Right forelimb (tissue), 1 donor: ENCODE data around the gene SAFB2.
A peak's percentile ranks its signal among the peaks of the same experiment; 100 is the strongest.

ENCODE experiments used
- DNase-seq: peaks from one replicate; pipeline ENCODE4 v3.0.0-alpha.2; 2018

Gene SAFB2

GRCh38 chr19:5605362-5605761 lies 17.2 kb downstream of the SAFB2 start:
- DNase-seq, result no peak

DNA sequence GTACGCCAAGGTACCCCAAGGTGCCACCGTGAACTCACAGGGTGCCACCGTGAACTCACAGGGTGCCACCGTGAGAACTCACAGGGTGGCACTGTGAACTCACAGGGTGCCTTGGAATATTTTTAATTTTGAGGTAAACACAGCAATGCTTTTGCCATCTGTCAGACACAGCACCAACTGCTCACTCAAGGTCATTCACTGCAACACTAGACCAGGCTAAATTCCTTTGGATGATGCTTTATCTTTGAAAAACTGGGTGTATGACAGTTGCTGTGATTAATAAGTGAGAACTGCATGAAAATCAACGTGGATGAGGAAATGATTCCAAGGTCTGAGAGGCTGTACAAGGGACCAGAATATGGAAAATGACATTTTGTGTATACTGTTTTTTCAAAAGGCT lies 18.9 kb downstream of the SAFB2 start:
- no peak for DNase-seq

DNA sequence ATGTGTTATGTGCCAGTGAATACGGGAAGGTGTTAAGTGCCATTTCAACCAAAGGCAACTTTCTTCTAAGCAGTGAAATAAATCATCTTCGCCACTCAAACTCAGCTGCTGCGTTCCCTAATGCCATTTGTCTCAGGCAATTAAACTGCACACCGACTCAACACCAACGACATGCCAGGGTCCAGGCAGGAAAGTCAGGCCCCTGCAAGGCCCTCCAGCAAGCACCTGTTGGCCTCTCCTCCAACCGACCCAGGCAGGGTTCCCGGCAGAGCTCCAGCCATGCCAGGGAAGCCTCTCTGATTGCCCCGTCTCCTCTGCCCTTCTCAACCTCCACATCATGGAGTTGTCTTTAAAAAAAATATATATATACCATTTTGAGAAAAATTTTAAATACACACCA lies 21.8 kb downstream of the SAFB2 start:
- DNase-seq, result no peak

DNA sequence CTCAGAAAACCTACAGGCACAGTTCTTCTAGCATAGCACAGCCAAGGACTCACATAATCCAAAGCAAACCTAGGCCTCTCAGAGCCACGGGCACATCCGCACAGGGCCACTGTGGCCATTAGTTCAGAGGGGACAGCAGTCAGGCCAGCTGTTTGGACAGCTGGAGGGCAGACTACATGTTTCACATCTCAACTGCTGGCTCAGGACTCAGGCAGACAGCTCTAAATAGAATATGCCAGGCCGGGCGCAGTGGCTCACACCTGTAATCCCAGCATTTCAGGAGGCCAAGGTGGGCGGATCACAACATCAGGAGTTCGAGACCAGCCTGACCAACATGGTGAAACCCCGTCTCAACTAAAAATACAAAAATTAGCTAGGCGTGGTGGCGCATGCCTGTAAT lies 26.8 kb downstream of the SAFB2 start:
- DNase-seq, result no peak

DNA sequence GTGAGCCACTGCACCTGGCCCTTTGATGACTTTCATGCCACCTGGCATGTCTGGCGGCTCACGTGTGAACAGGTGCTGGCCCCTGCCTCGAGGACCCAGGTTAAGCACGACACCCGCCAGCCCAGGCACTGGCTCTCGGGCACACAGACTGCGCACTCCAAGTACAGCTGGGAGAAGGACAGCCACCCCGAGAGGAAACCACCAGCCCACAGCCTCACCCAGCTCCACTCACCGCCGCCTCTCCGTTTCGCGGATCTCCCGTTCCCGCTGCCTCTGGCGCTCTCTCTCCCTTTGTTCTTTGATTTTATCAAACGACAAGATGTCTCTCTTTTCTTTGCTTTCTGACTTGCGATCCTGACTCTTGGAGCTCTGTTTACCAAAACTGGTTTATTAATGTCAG lies 27.4 kb downstream of the SAFB2 start:
- peak; percentile 10 for DNase-seq

DNA sequence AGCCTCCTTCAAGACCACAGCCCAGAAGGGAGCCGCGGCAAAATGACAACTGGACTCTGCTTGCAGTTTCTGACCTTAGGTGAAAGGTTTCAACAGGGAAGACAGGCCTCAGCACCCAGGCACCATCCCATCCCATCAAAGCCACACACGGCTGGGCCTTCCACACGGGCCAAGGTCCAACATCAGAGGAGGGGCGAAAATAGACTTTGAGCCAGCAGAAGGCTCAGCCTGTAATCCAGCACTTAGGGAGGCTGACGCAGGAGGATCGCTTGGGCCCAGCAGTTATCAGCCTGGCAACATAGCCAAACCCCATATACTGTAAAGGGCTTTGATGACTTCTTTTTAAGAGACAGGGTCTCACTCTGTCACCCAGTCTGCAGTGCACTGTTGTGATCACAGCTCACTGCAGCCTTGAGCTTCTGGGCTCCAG lies 28.0 kb downstream of the SAFB2 start:
- DNase-seq, result peak; percentile 11

DNA sequence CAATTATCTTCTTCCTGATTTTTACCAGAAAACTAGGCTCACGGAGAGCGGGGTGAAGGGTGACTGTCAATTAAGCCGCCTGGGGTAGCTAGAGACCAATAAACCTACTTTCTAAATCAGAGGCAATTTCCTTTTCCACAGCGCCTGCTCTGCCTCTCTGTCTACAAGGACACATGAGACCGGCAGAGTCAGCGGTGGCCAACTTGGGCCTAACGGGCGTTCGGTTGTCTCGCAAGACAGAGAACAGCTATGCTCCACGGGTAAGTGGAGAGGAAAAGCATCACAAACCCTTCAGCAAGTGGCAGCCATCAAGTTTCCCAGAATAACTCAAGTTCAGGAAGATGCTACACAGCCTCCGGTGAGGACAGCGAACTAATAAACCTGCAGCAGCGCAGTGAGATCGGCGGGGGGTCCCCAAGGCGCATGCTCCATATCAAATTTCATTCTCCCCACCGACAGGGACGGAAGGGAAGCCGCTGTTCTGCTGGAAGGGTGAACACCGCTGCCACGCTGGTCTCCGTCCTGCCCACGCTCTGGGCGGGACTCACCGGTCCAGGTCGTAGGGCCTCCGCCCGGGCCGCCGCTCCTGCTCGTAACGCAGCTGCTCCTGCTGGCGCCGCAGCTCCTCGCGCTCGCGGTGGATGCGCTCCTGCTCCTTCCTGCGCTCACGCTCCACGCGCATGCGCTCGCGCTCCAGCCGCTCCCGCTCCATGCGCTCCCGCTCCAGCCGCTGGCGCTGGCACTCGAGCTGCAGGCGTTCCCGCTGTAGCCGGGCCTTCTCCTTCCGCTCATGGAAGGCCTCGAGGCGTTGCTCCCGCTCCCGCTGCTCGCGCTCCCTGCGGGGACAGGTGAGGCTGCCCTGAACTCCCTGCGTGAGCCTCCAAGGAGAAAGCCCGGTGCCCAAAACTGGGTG lies 29.0 kb downstream of the SAFB2 start:
- peak; percentile 37 for DNase-seq

GRCh38 chr19:5592531-5593342 lies 29.8 kb downstream of the SAFB2 start:
- DNase-seq, result no peak

DNA sequence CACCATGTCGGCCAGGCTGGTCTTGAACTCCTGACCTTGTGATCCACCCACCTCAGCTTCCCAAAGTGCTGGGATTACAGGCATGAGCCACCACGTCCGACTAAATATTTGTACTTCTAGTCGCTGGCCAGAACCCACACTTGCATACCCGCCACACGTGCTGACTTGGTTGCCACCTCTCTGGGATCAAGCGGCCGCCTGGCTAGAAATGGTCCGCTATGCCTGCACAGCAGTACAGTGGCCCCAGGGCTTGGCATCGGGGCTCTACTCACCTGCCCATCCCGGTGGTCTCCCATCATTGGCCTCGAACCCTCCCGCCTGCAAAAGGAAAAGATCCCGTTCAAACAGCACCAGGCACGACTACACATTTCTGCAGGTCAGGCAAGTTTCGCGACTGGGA lies 31.1 kb downstream of the SAFB2 start:
- DNase-seq, result peak; percentile 2

DNA sequence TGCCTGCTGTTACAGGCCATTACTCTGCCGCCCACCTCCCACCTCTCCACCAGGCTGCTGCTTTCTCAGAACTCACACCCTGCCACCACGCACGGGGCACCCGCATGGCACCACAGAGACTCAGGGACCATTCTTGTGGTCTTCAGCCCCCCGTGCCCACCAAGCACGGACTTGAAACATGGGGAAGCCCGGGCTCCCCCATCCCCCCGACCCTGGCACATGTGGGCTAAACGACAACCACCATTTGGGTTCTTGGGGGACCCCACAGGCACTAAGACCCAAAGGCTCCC lies 31.8 kb downstream of the SAFB2 start:
- DNase-seq, result no peak

DNA sequence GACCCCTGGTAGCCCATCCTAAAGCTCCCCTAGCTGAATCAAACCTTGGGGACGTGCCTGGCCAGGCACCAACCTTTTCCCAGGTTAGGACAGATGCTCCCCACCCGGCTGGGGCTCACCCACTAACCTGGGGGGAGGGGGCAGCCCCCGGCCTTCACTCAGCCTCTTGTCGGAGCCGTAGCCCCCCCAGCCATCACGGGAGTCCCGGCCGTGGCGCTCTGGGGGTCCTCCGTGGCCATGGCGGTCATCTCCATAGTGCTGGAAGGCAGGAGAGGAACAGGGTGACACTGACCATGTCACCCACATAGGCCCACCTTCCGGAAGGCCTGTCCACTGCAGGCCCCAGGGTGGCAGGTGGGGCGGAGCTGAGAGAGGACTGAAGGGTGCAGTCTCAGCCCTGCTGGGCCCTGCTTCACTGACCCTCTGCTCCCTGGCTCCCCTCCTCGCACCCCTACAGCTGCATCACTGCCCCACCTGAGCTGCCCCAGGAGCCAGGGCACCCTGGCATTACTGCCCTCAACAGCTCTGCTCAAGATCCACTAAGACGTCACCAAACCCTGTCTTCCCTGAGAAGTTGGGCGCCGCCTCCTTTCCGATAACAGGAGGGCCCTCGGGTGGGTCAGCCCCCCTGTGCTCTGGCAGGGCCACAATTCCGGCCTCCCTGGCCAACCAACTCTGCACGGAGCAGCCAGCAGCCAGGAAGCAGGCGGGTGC lies 32.3 kb downstream of the SAFB2 start:
- DNase-seq, result peak; percentile 29

DNA sequence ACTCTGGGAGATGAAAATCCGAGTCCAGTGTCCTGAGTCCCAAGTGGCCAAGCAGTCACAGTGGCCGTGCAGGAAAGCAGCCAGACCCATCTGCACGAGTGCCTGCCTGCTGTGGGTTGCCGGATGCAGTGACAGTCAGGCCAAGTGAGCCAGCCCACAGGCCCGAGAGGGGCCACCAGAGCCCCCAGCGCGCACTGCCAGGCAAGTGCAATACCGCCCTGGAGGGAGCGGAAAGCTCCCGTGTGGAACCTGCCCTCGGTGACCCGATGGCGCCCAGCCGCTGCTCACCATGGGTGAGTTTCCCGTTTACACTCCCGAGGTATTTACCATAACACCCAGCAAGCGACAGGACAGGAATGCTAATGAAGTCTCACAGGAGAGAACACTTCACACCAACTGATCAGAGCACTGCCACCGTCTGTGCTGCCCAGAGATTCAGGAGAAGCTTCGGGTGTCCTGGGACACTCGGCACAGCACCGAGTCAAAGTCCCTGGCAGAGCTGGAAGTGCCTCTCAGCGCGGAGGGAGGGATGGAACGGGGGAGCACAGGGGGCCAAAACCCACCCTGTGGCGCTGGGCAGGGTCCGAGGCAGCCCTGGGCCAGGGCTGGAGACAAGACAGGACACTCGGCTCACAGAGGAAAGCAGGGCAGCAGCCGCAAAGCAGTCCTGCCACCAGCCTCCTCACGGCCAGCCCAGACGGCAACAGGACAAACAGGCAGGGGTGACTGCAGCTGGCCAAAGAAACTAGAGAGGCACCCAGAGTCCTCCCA lies 33.5 kb downstream of the SAFB2 start:
- no peak for DNase-seq

DNA sequence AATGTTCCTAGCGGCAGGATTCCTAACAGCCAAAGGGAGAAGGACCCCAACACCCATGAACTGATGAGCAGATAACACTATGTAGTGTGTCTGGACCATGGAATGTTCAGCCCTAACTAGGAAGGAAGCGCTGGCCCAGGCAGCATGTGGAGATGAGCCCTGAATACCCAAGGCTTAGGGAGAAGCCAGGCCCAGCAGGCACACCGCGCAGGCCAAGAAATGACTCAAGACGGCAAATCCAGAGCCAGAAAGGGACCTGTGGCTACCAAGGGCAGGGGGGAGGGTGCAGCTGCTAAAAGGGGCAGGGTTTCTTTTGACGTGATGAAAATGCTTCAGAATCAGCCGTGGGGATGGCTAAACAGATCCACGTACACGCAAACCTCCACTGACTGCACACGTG lies 34.1 kb downstream of the SAFB2 start:
- DNase-seq, result no peak

- no peak for DNase-seq
Observed at GRCh38 chr19:5587661-5588060, 34.9 kb downstream of the SAFB2 start.

DNA sequence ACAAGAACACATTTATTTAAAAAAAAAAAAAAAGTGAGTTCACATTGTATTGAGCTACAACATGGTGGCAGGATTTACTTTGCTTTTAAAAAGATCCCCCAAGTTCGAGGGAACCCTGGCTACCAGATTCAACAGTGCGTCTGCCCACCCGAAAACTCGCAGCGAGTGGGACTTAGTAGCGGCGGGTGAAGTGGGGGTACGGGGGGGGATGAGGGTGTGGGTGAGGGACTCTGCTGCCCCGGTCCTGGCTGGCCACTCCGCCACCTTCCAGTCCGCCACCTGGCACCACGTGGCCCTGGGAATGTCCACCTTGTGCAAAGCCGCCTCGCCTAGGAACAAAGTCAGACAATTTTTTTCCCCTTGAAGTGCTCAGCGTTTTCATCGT lies 35.5 kb downstream of the SAFB2 start:
- DNase-seq, result no peak

DNA sequence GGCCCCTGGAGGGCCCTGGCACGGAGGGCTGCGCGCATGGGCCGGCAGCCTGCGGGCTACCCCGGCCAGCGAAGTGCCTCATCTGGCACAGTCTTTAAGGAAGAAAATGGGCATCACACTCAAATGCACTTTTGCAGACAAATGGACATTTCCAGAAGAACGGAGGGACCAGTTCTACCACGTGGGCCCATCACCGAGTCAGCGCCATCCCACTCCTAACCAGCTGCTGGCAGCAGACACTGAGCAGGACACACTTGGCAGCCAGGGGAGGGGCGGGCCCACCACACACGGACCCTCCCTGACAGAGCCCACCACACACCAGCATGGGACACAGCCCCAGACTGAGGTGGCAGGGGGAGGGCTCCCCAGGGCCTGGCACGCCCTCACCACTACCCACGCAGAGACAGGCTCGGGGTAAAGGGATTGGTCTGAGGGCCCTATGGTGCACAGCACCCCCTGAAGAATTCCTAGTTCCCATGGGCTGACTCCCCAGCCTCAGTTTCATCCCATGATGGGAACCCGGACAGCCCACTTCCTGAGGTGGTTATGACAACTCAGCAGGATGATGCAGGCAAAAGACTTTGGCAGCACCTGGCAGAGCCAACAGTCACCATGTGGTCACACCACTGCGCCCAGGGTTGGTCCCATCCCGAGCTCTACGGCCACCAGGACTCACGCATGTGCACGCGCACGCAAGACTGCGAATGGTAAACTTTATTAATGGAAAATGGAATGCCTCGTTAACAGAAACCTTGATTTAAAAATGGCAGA lies 36.1 kb downstream of the SAFB2 start:
- DNase-seq, result no peak

DNA sequence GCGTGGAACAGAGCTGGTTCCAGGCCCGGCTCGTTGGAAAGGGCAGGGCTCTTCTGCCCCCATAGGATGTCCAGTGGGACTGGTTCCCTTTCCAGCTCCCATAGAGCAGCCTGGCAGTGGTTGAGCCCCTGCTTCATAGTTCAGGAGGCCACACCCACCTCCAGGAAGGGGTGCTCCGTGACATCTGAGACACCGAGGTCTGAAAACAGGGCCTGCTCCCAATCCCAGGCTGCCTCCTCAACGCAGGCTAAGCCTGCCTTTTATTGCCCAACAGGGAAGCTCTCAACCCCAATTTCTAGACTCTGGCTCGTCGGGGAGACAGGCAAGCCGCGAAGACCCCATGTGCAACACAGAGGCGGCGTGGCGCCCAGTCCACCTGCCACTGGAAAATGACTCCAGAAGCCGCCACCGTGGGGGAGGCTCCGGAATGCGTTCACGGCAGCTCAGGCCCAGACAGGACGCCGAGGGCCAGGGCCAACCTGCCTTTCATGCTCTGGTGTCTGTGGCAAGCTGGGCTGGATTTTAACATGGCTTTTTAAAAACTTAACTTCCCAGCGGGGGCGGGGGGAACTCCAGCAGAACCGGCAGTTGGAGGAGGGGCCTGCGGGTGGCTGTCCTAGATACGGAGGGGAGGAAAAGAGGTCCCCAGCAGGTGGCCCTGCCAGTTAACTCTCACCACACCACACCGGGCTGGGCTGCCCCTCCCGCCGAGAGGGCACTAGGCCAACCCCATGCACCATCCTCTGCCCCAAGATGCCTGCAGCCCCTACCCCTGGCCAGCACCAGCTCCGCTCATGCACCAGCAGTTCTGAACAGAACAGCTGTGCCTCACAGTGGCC lies 36.9 kb downstream of the SAFB2 start:
- peak; percentile 66 for DNase-seq

- no peak for DNase-seq
Observed at GRCh38 chr19:5580161-5580571, 42.4 kb downstream of the SAFB2 start.

- DNase-seq, result no peak
Observed at GRCh38 chr19:5579697-5580096, 42.9 kb downstream of the SAFB2 start.

DNA sequence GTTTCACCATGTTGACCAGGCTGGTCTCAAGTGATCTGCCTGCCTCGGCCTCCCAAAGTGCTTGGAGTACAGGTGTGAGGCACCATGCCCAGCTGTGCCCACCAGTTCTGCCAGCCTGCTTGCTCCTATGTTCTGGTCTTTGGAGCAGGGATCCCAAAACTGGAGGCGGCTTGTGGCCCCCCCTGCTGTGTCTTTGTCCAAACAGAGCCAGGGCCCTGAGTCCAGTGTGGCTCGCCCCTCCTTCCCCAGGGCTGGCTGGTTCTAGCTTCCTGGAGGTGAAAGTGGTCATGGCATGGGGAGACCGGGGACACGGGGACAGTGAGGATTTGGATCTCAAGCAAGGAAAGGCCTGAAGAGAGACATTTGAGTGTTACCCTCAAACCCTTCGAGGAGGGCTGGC lies 43.3 kb downstream of the SAFB2 start:
- no peak for DNase-seq
